Keratinocyte (primary cell): ENCODE results near the gene KLHDC8B. TPM values are rescaled to one million over a fixed set of nuclear protein-coding genes. Genes with fewer than 3 reads are reported as not detected.

Experiments
- DNase-seq: peaks from one replicate; pipeline ENCODE4 v3.0.0-alpha.2; 2011; ENCODE audit warnings: low read depth, missing footprints, low spot score
- FAIRE-seq: peaks from 2 replicates; lab custom pipeline; 2011; peaks lifted over from hg19 to GRCh38; lab: Jason Lieb, UNC
- H2AFZ ChIP-seq: 2 replicates; pipeline ENCODE4 v1.6.0; 2012; ENCODE audit warnings: low read length, control low read depth, inconsistent platforms; ENCODE audit not compliant: control insufficient read depth
- H3K27ac ChIP-seq: 2 replicates; pipeline ENCODE4 v1.5.1; 2011; ENCODE audit warnings: low read length; ENCODE audit not compliant: control insufficient read depth, insufficient read depth
- H3K27me3 ChIP-seq: 3 replicates; pipeline ENCODE4 v1.6.0; 2011; ENCODE audit warnings: low read length; ENCODE audit not compliant: control insufficient read depth, insufficient read depth; ENCODE audit errors: extremely low read depth
- H3K36me3 ChIP-seq, 2 experiments: 2 replicates in 1 of 2; 3 replicates in 1 of 2; pipeline ENCODE4 v1.5.1; 2011; ENCODE audit warnings: low read length in 2 of 2, mild to moderate bottlenecking in 1 of 2; ENCODE audit not compliant: control insufficient read depth in 2 of 2, insufficient read depth in 2 of 2; ENCODE audit errors: extremely low read depth in 1 of 2
- H3K4me1 ChIP-seq: 3 replicates; pipeline ENCODE4 v1.5.1; 2011; ENCODE audit warnings: low read length; ENCODE audit not compliant: control insufficient read depth, insufficient read depth; ENCODE audit errors: extremely low read depth
- H3K4me2 ChIP-seq: 3 replicates; pipeline ENCODE4 v1.6.0; 2011; ENCODE audit warnings: low read depth, low read length; ENCODE audit not compliant: control insufficient read depth, insufficient read depth; ENCODE audit errors: extremely low read depth
- H3K4me3 ChIP-seq, 3 experiments: fragments of 200-600 bp in 1 of 3; sonication (generic) in 1 of 3; 2 replicates in 2 of 3; 3 replicates in 1 of 3; pipeline ENCODE4 v1.5.1; 2011 to 2016; ENCODE audit warnings: low read length in 3 of 3, mild to moderate bottlenecking in 3 of 3, control low read depth in 2 of 3, inconsistent platforms in 1 of 3, low read depth in 1 of 3, mixed read lengths in 1 of 3, mixed run types in 1 of 3, moderate library complexity in 1 of 3; ENCODE audit not compliant: control insufficient read depth in 2 of 3, insufficient read depth in 2 of 3; ENCODE audit errors: extremely low read depth in 1 of 3
- H3K79me2 ChIP-seq: 2 replicates; pipeline ENCODE4 v1.6.0; 2012; ENCODE audit warnings: low read length; ENCODE audit not compliant: control insufficient read depth, insufficient read depth
- H3K9ac ChIP-seq: 3 replicates; pipeline ENCODE4 v1.6.0; 2011; ENCODE audit warnings: low read length; ENCODE audit not compliant: control insufficient read depth, insufficient read depth; ENCODE audit errors: extremely low read depth
- H3K9me1 ChIP-seq: 3 replicates; pipeline ENCODE4 v1.6.0; 2011; ENCODE audit warnings: low read length; ENCODE audit not compliant: control insufficient read depth, insufficient read depth; ENCODE audit errors: extremely low read depth
- H3K9me3 ChIP-seq: 2 replicates; pipeline ENCODE4 v1.5.1; 2012; ENCODE audit warnings: low read depth, low read length; ENCODE audit not compliant: control insufficient read depth
- H4K20me1 ChIP-seq: 3 replicates; pipeline ENCODE4 v1.6.0; 2011; ENCODE audit warnings: low read length; ENCODE audit not compliant: control insufficient read depth, insufficient read depth; ENCODE audit errors: extremely low read depth
- EZH2 ChIP-seq: IDR thresholded peaks from one replicate; pipeline ENCODE4 v1.6.1; 2012; ENCODE audit warnings: inconsistent platforms, mild to moderate bottlenecking, low read length, moderate library complexity
- dilution Hi-C: fragments of 300-500 bp; cut with MboI; formaldehyde crosslinking; loops from one replicate; pipeline ENCODE4 v1.7.0; 2020; ENCODE audit warnings: low sequenced_read_pairs; ENCODE audit not compliant: extremely low pct_ligation_motif_present
- polyA plus RNA-seq, 5 experiments: library from polyadenylated mRNA; depleted of rRNA in 3 of 5; stranded (reverse) in 3 of 5; stranded (forward) in 1 of 5; unstranded in 1 of 5; fragments of >200 nt; gene quantifications; 1 replicate in 1 of 5; 2 replicates in 3 of 5; 3 replicates in 1 of 5; pipeline versions ENCODE4 v1.2.1 to v1.2.3, GENCODE V29; 2011 to 2012; ENCODE audit warnings: missing spikeins in 2 of 5, low read depth in 1 of 5, low replicate concordance in 1 of 5
- TF ChIP-seq, protein P1 (sequence below), 3 experiments: IDR thresholded peaks in 1 of 3; conservative IDR thresholded peaks in 1 of 3; optimal IDR thresholded peaks in 1 of 3; 2 replicates in 2 of 3; 3 replicates in 1 of 3; pipeline versions ENCODE3 to v1.5.1; 2011; ENCODE audit warnings: low read length in 3 of 3, mild to moderate bottlenecking in 3 of 3, moderate library complexity in 2 of 3, control low read depth in 1 of 3, inconsistent platforms in 1 of 3; ENCODE audit not compliant: insufficient read depth in 2 of 3; ENCODE audit errors: extremely low read depth in 1 of 3

Gene KLHDC8B
- polyA plus RNA-seq, 1 donor (not counting 4 experiments of a cell fraction or from before 2014, with no cell fraction given): 19.5 TPM

DNA sequence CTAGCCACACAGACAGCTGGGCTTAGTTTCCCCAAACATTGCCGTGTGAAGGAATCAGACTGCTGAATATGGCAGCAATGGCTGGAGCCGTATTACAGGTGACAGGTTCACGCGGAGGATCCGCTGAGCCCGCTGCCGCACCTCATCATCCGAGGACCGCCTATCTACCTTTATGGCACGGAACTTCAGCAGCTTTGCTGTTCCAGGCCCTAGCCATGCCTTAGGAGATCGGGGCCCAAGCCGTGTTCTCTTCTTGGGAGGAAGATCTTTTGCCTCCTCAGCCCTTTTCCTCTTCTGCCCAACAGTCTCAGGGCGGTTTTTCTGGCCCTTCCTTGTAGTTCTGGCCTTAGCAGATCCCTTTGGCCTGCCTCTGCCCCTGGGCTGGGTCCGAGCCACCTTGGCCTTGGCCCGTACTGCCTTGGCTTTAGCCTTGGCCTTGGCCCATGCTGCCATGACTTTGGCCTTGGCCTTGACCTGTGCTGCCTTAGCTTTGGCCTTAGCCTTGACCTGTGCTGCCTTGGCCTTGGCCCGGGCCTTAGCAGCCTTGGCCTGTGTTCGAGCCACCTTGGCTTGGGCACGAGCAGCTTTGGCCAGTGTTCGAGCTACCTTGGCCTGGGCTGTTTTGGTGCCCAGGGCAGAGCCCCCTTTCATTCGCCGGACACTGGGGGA is 8.5 kb upstream of the KLHDC8B start:
- peaks cover 13% of the 10 kb centered on the region for H3K4me1 ChIP-seq
- DNase-seq: no peak

DNA sequence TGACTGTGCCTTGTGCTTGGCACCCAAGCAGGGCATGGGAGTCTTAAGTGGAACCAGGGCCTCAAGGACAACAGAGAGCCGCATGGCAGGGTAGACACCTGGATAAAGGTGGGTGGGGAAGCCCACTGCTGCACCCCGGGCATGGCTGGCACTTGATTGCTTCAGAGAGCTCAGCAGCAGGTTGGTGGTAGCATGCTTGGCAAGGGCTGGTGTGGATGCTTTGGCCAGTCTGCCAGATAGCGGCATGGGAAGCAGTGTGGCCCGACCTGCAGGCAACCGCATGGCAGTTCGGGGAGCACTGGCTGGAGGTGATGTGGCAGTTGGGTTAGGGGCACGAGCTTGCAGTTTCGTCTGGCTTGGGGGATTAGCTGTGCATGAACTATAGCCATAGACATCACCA is 7.8 kb upstream of the KLHDC8B start:
- no peaks in the 10 kb centered on the region for H3K9me1 ChIP-seq
- dilution Hi-C loops: no loop called here
- no peak overlapping the region for H3K9ac ChIP-seq
- TF ChIP-seq, protein P1, sequence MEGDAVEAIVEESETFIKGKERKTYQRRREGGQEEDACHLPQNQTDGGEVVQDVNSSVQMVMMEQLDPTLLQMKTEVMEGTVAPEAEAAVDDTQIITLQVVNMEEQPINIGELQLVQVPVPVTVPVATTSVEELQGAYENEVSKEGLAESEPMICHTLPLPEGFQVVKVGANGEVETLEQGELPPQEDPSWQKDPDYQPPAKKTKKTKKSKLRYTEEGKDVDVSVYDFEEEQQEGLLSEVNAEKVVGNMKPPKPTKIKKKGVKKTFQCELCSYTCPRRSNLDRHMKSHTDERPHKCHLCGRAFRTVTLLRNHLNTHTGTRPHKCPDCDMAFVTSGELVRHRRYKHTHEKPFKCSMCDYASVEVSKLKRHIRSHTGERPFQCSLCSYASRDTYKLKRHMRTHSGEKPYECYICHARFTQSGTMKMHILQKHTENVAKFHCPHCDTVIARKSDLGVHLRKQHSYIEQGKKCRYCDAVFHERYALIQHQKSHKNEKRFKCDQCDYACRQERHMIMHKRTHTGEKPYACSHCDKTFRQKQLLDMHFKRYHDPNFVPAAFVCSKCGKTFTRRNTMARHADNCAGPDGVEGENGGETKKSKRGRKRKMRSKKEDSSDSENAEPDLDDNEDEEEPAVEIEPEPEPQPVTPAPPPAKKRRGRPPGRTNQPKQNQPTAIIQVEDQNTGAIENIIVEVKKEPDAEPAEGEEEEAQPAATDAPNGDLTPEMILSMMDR (optimal IDR thresholded peaks at IDR 0.05 in 1 of 3, IDR thresholded peaks at IDR 0.05 in 1 of 3, conservative IDR thresholded peaks at IDR 0.05 in 1 of 3; ENCODE audit: extremely low read depth in 1 of 3, insufficient read depth in 2 of 3, low read length in 3 of 3): no peak
- no peak for TF ChIP-seq EZH2
- H4K20me1 ChIP-seq: no peaks in the 10 kb centered on the region
- FAIRE-seq (no peak), DNase-seq (no peak)
- H3K79me2 ChIP-seq: peaks cover 29% of the 10 kb centered on the region
- H3K4me1 ChIP-seq: peaks cover 13% of the 10 kb centered on the region
- peaks cover 12 to 20% of the 10 kb centered on the region in 2 experiments for H3K36me3 ChIP-seq
- H3K4me3 ChIP-seq: no peak overlapping the region
- no peak overlapping the region for H3K27ac ChIP-seq
- H2AFZ ChIP-seq: no peak overlapping the region
- no peaks in the 10 kb centered on the region for H3K9me3 ChIP-seq
- H3K4me2 ChIP-seq: no peak overlapping the region
- no peaks in the 10 kb centered on the region for H3K27me3 ChIP-seq

More for the DNA sequence above, 8.5 kb upstream of the KLHDC8B start:
- no peak for FAIRE-seq
- Histone ChIP-seq H3K9ac (no peak overlapping the region), H3K4me3 (no peak overlapping the region), H3K79me2 (peaks cover 29% of the 10 kb centered on the region), H4K20me1 (no peaks in the 10 kb centered on the region), H2AFZ (no peak overlapping the region), H3K4me2 (no peak overlapping the region), H3K36me3 (peaks cover 12 to 20% of the 10 kb centered on the region in 2 experiments), H3K9me1 (no peaks in the 10 kb centered on the region), H3K27me3 (no peaks in the 10 kb centered on the region), H3K27ac (no peak overlapping the region), H3K9me3 (no peaks in the 10 kb centered on the region)
- dilution Hi-C loops: no loop called here
- no peak for TF ChIP-seq EZH2
- TF ChIP-seq, protein P1 (optimal IDR thresholded peaks at IDR 0.05 in 1 of 3, IDR thresholded peaks at IDR 0.05 in 1 of 3, conservative IDR thresholded peaks at IDR 0.05 in 1 of 3; ENCODE audit: extremely low read depth in 1 of 3, insufficient read depth in 2 of 3, low read length in 3 of 3): no peak
